NK-92 treated with Interleukin-12 subunit alpha and Interleukin-12 subunit beta, amount 100 ng/mL, for 24 hours (cell line): ENCODE data around the gene PPP1R37.

Source experiments
- DNase-seq: peaks from one replicate; lab custom pipeline; 2025; lab: John Stamatoyannopoulos, UW

PPP1R37 gene

GRCh38 chr19:45092747-45093678, at the start of gene PPP1R37:
Gene PPP1R37, plus strand, starts transcription at chr19:45093179. Its CDS starts 147 bp downstream, at chr19:45093326.
- peak; percentile 77 for DNase-seq

- DNase-seq, result no peak
Observed at GRCh38 chr19:45045671-45046353, 47.2 kb upstream of the PPP1R37 start.

- DNase-seq, result no peak
Observed at GRCh38 chr19:45046355-45046754, 46.6 kb upstream of the PPP1R37 start.

GRCh38 chr19:45047188-45047797, 45.7 kb upstream of the PPP1R37 start:
- DNase-seq, result no peak

- no peak for DNase-seq
Observed at GRCh38 chr19:45049073-45049736, 43.8 kb upstream of the PPP1R37 start.

GRCh38 chr19:45050036-45050435, 42.9 kb upstream of the PPP1R37 start:
- no peak for DNase-seq

- DNase-seq, result no peak
Observed at GRCh38 chr19:45051929-45052579, 40.9 kb upstream of the PPP1R37 start.

GRCh38 chr19:45056831-45057230, 36.1 kb upstream of the PPP1R37 start:
- no peak for DNase-seq

- DNase-seq, result no peak
Observed at GRCh38 chr19:45057444-45057843, 35.5 kb upstream of the PPP1R37 start.

GRCh38 chr19:45058622-45059159, 34.3 kb upstream of the PPP1R37 start:
- DNase-seq, result no peak

- peak; percentile 54 for DNase-seq
Observed at GRCh38 chr19:45059258-45059965, 33.6 kb upstream of the PPP1R37 start.

GRCh38 chr19:45061965-45062364, 31.0 kb upstream of the PPP1R37 start:
- DNase-seq, result no peak

GRCh38 chr19:45063851-45064801, 28.9 kb upstream of the PPP1R37 start:
- DNase-seq, result no peak

- no peak for DNase-seq
Observed at GRCh38 chr19:45066921-45067661, 25.9 kb upstream of the PPP1R37 start.

GRCh38 chr19:45068041-45068440, 24.9 kb upstream of the PPP1R37 start:
- DNase-seq, result no peak

GRCh38 chr19:45069056-45069455, 23.9 kb upstream of the PPP1R37 start:
- no peak for DNase-seq

- DNase-seq, result no peak
Observed at GRCh38 chr19:45070214-45070613, 22.8 kb upstream of the PPP1R37 start.

- DNase-seq, result no peak
Observed at GRCh38 chr19:45070861-45071544, 22.0 kb upstream of the PPP1R37 start.
